IMR-90 (cell line): Measurements from ENCODE around the gene TRIM5. TPM values are rescaled to one million over a fixed set of nuclear protein-coding genes. Genes with fewer than 3 reads are reported as not detected.

Source experiments
- ATAC-seq: fragments of 200-7000 bp; cut with Tn5 transposase; 2 replicates; pipeline ENCODE4 v1.9.1; 2020; ENCODE audit warnings: low read depth, mild to moderate bottlenecking, moderate library complexity
- BruUV-seq: library from RNA; stranded (reverse); fragments of 400-500 nt; replicated peaks from 2 replicates; lab custom pipeline; 2021; lab: Mats Ljungman, UMichigan
- CTCF ChIA-PET: fragments of 300-600 bp; formaldehyde crosslinking; extraction: SDS; loops from one replicate; lab custom pipeline; 2021; ENCODE audit warnings: antibody characterized with exemption; lab: Yijun Ruan, JAX
- POLR2A ChIA-PET: fragments of 300-600 bp; sonication (Branson Sonifier 250); formaldehyde crosslinking; loops from one replicate; lab custom pipeline; 2022; ENCODE audit warnings: antibody characterized with exemption; ENCODE audit not compliant: unreplicated experiment; lab: Charles Lee
- DNase-seq: peaks from one replicate; pipeline ENCODE4 v3.0.0; 2013
- H2AFZ ChIP-seq: replicated peaks from 2 replicates; pipeline ENCODE3; 2013; ENCODE audit warnings: low read length, mild to moderate bottlenecking; ENCODE audit not compliant: poor library complexity
- H2AK5ac ChIP-seq: 2 replicates; pipeline ENCODE4 v1.6.1; 2013; ENCODE audit warnings: low read depth, low read length, inconsistent platforms
- H2AK9ac ChIP-seq: replicated peaks from 2 replicates; pipeline ENCODE3; 2013; ENCODE audit warnings: mild to moderate bottlenecking, low read depth, low read length, moderate library complexity; ENCODE audit not compliant: poor library complexity
- H2BK120ac ChIP-seq: 2 replicates; pipeline ENCODE4 v1.6.1; 2013; ENCODE audit warnings: low read depth, low read length, inconsistent platforms
- H2BK15ac ChIP-seq: 3 replicates; pipeline ENCODE4 v1.6.1; 2013; ENCODE audit warnings: low read depth, low read length, inconsistent platforms
- H2BK20ac ChIP-seq: 2 replicates; pipeline ENCODE4 v1.6.1; 2013; ENCODE audit warnings: low read depth, mild to moderate bottlenecking, inconsistent platforms, low read length, moderate library complexity
- H2BK5ac ChIP-seq: 2 replicates; pipeline ENCODE4 v1.6.1; 2013; ENCODE audit warnings: mild to moderate bottlenecking, low read depth, low read length, inconsistent platforms; ENCODE audit not compliant: poor library complexity, severe bottlenecking
- H3K14ac ChIP-seq: replicated peaks from 2 replicates; pipeline ENCODE4 v1.6.1; 2013; ENCODE audit warnings: low read depth, low read length, inconsistent platforms
- H3K18ac ChIP-seq: 2 replicates; pipeline ENCODE4 v1.6.1; 2013; ENCODE audit warnings: low read depth, low read length, control low read depth
- H3K23ac ChIP-seq: 2 replicates; pipeline ENCODE4 v1.6.1; 2013; ENCODE audit warnings: low read depth, low read length, inconsistent platforms
- H3K27ac ChIP-seq: 2 replicates; pipeline ENCODE4 v1.5.1; 2013; ENCODE audit warnings: mild to moderate bottlenecking, control low read depth, low read length; ENCODE audit not compliant: insufficient read depth
- H3K27me3 ChIP-seq: 2 replicates; pipeline ENCODE4 v1.6.1; 2013; ENCODE audit warnings: low read length; ENCODE audit not compliant: control insufficient read depth, insufficient read depth
- H3K36me3 ChIP-seq: 2 replicates; pipeline ENCODE4 v1.6.1; 2013; ENCODE audit warnings: low read length, mixed read lengths; ENCODE audit not compliant: control insufficient read depth, insufficient read depth
- H3K4ac ChIP-seq: 2 replicates; pipeline ENCODE4 v1.6.1; 2013; ENCODE audit warnings: low read depth, low read length, inconsistent platforms
- H3K4me1 ChIP-seq: 2 replicates; pipeline ENCODE4 v1.6.1; 2013; ENCODE audit warnings: low read length, mixed read lengths; ENCODE audit not compliant: control insufficient read depth, insufficient read depth
- H3K4me2 ChIP-seq: 2 replicates; pipeline ENCODE4 v1.6.1; 2013; ENCODE audit warnings: low read depth, mild to moderate bottlenecking, control low read depth, low read length, moderate library complexity
- H3K4me3 ChIP-seq: 2 replicates; pipeline ENCODE4 v1.5.1; 2013; ENCODE audit warnings: low read depth, mild to moderate bottlenecking, control low read depth, low read length, moderate library complexity; ENCODE audit not compliant: insufficient read depth
- H3K56ac ChIP-seq: 2 replicates; pipeline ENCODE4 v1.6.1; 2013; ENCODE audit warnings: low read length, inconsistent platforms; ENCODE audit not compliant: insufficient read depth; ENCODE audit errors: extremely low read depth
- H3K79me1 ChIP-seq, 2 experiments: 2 replicates each; pipeline ENCODE4 v1.6.1; 2013; ENCODE audit warnings: low read length in 2 of 2, inconsistent platforms in 1 of 2, low read depth in 1 of 2
- H3K9ac ChIP-seq: 2 replicates; pipeline ENCODE4 v1.6.1; 2013; ENCODE audit warnings: low read depth, low read length, control low read depth
- H3K9me1 ChIP-seq: 2 replicates; pipeline ENCODE4 v1.6.1; 2013; ENCODE audit warnings: low read length, inconsistent platforms; ENCODE audit not compliant: insufficient read depth
- H3K9me3 ChIP-seq: 2 replicates; pipeline ENCODE4 v1.6.1; 2013; ENCODE audit warnings: low read length; ENCODE audit not compliant: control insufficient read depth, insufficient read depth
- H4K20me1 ChIP-seq: 2 replicates; pipeline ENCODE4 v1.6.1; 2013; ENCODE audit warnings: low read length, inconsistent platforms; ENCODE audit not compliant: insufficient read depth
- H4K5ac ChIP-seq: 2 replicates; pipeline ENCODE4 v1.6.1; 2013; ENCODE audit warnings: mild to moderate bottlenecking, low read depth, low read length, control low read depth
- H4K8ac ChIP-seq, 2 experiments: 2 replicates each; pipeline ENCODE4 v1.6.1; 2013; ENCODE audit warnings: low read depth in 2 of 2, low read length in 2 of 2, control low read depth in 1 of 2, inconsistent platforms in 1 of 2
- H4K91ac ChIP-seq: 2 replicates; pipeline ENCODE4 v1.6.1; 2013; ENCODE audit warnings: low read depth, low read length, inconsistent platforms; ENCODE audit not compliant: insufficient read depth
- CHD1 ChIP-seq: IDR thresholded peaks from 2 replicates; pipeline ENCODE4 v1.6.1; 2012; ENCODE audit warnings: low read depth, low read length, improper control_type of control experiment
- CTCF ChIP-seq: conservative IDR thresholded peaks from 2 replicates; pipeline ENCODE4 v1.5.1; 2012; ENCODE audit warnings: mild to moderate bottlenecking, low read depth, low read length, improper control_type of control experiment
- FOS ChIP-seq: fragments of 150-350 bp; IDR thresholded peaks from 2 replicates; pipeline ENCODE4 v1.6.1; 2016; ENCODE audit warnings: low read depth, low read length
- RCOR1 ChIP-seq: IDR thresholded peaks from 2 replicates; pipeline ENCODE4 v1.6.1; 2012; ENCODE audit warnings: mild to moderate bottlenecking, low read length, improper control_type of control experiment; ENCODE audit not compliant: insufficient replicate concordance
- RFX5 ChIP-seq: IDR thresholded peaks from 2 replicates; pipeline ENCODE4 v1.8.0; 2012; ENCODE audit warnings: low read depth, mild to moderate bottlenecking, low read length, moderate library complexity
- WGBS, 2 experiments: methylation state at CpG; one replicate each; pipeline versions ENCODE4 v1.1.5 to v1.1.7; 2013; ENCODE audit warnings: missing lambda C conversion rate in 2 of 2; ENCODE audit not compliant: insufficient read length in 1 of 2; ENCODE audit errors: extremely low coverage in 2 of 2; 5-methylcytosine and 5-hydroxymethylcytosine counted together
- dilution Hi-C: fragments of 300-500 bp; cut with HindIII; formaldehyde crosslinking; loops from one replicate; pipeline ENCODE4 v1.14.3; 2018; ENCODE audit warnings: low sequenced_read_pairs; ENCODE audit not compliant: unreplicated experiment
- in situ Hi-C: fragments of 300-500 bp; cut with MboI; formaldehyde crosslinking; loops from 3 replicates; pipeline ENCODE4 v1.14.3; 2019; ENCODE audit warnings: low sequenced_read_pairs, inconsistent platforms, mixed read lengths
- intact Hi-C: fragments of 100-400 bp; cut with micrococcal nuclease; formaldehyde crosslinking; loops from 2 replicates; pipeline ENCODE4 v1.10.0; 2022
- polyA plus RNA-seq, 3 experiments: library from polyadenylated mRNA; depleted of rRNA; stranded (reverse); fragments of >200 nt; gene quantifications; 2 replicates each; pipeline ENCODE4 v1.2.3, GENCODE V29; 2012; ENCODE audit warnings: low replicate concordance in 1 of 3
- total RNA-seq: library from RNA; depleted of rRNA; stranded (reverse); fragments of >200 nt; gene quantifications from 2 replicates; pipeline ENCODE4 v1.2.3, GENCODE V29; 2012

The TRIM5 gene
- total and polyA plus RNA-seq, 2 of the 4 experiments (the other 2 are of a cell fraction) = 32.6 to 49.1 TPM

GRCh38 chr11:5622802-5623201 lies 62.1 kb downstream of the TRIM5 start:
- dilution Hi-C loops = no loop called here
- H4K5ac ChIP-seq = no peak overlapping the region
- POLR2A ChIA-PET = no interaction called here

More at GRCh38 chr11:5622802-5623201, 62.1 kb downstream of the TRIM5 start:
- H2BK20ac ChIP-seq = no peak overlapping the region
- no peak overlapping the region for H3K14ac ChIP-seq
- H3K27me3 ChIP-seq = no peaks in the 10 kb centered on the region
- no peak overlapping the region for H2AFZ ChIP-seq
- ATAC-seq (no peak), DNase-seq (no peak)
- H4K91ac ChIP-seq = no peak overlapping the region
- H3K23ac ChIP-seq = no peak overlapping the region
- no peak overlapping the region for H2BK15ac ChIP-seq
- no peak overlapping the region for H3K4me3 ChIP-seq
- CTCF ChIA-PET = no interaction called here
- TF ChIP-seq RFX5 (no peak), CTCF (no peak), FOS (no peak), CHD1 (no peak), RCOR1 (no peak)
- H2BK120ac ChIP-seq = no peak overlapping the region
- no TSS peak for BruUV-seq
- no peak overlapping the region for H3K9ac ChIP-seq
- no peak overlapping the region for H2BK5ac ChIP-seq
- no peak overlapping the region for H3K56ac ChIP-seq
- WGBS, 2 experiments = no CpG with 5 or more reads among the region's 3 CpGs
- H3K18ac ChIP-seq = no peak overlapping the region
- no peak overlapping the region for H2AK5ac ChIP-seq
- no peak overlapping the region for H2AK9ac ChIP-seq
- no peak overlapping the region for H3K4ac ChIP-seq
- no peak overlapping the region for H4K8ac ChIP-seq
- in situ Hi-C loops (loop anchor here (5.0 to 25.0 kb wide), 2 partner anchors 64 to 689 kb away; partner anchors contain the start of genes CAVIN3, TRIM22 and TRIM5), intact Hi-C loops (no loop called here)
- peaks cover 15% of the 10 kb centered on the region for H3K9me1 ChIP-seq
- H4K20me1 ChIP-seq = no peaks in the 10 kb centered on the region
- peaks cover 0 to 16% of the 10 kb centered on the region in 2 experiments; a peak in 3 of 4 replicates for H3K79me1 ChIP-seq
- no peaks in the 10 kb centered on the region for H3K9me3 ChIP-seq
- H3K27ac ChIP-seq = no peak overlapping the region
- H3K36me3 ChIP-seq = no peaks in the 10 kb centered on the region
- no peak overlapping the region for H3K4me2 ChIP-seq
- peaks cover 25% of the 10 kb centered on the region for H3K4me1 ChIP-seq
